Nephron (organoid): Measurements from ENCODE around the gene ITGA7.

ENCODE experiments used
- H3K27ac Mint-ChIP-seq, 3 experiments: 2 replicates each; pipeline ENCODE4 v1.8.0; 2020; ENCODE audit warnings: mixed read lengths in 3 of 3, mild to moderate bottlenecking in 2 of 3, moderate library complexity in 1 of 3
- H3K27me3 Mint-ChIP-seq: 2 replicates; pipeline ENCODE4 v1.8.0; 2021; ENCODE audit warnings: low read depth, mild to moderate bottlenecking, moderate library complexity, mixed read lengths
- H3K36me3 Mint-ChIP-seq: 2 replicates; pipeline ENCODE4 v1.8.0; 2020; ENCODE audit warnings: low read depth, mixed read lengths
- H3K4me1 Mint-ChIP-seq: 2 replicates; pipeline ENCODE4 v1.8.0; 2020; ENCODE audit warnings: mixed read lengths
- H3K4me3 Mint-ChIP-seq, 3 experiments: 2 replicates each; pipeline ENCODE4 v1.8.0; 2020; ENCODE audit warnings: mild to moderate bottlenecking in 3 of 3, mixed read lengths in 3 of 3, moderate library complexity in 2 of 3
- H3K9me3 Mint-ChIP-seq: 2 replicates; pipeline ENCODE4 v1.8.0; 2020; ENCODE audit warnings: mixed read lengths
- CTCF ChIP-seq, 3 experiments: fragments of 200-600 bp; sonication (generic); IDR thresholded peaks; one replicate each; pipeline ENCODE4 v1.5.0; 2021; ENCODE audit warnings: antibody characterized with exemption in 3 of 3; ENCODE audit not compliant: unreplicated experiment in 3 of 3

Gene ITGA7

GRCh38 chr12:55647027-55647426 is 60.7 kb downstream of the ITGA7 start:
- Mint-ChIP-seq H3K27ac (peak overlapping the region in 2 of 3 experiments; percentile 33 to 63), H3K27me3 (no peaks in the 10 kb centered on the region), H3K9me3 (peaks cover 14% of the 10 kb centered on the region), H3K4me3 (no peak overlapping the region), H3K4me1 (peaks cover 4% of the 10 kb centered on the region), H3K36me3 (no peaks in the 10 kb centered on the region)
- no peak for TF ChIP-seq CTCF (IDR thresholded peaks at IDR 0.05; ENCODE audit: unreplicated experiment in 3 of 3)

GRCh38 chr12:55644591-55644990 is 63.1 kb downstream of the ITGA7 start:
- H3K27ac Mint-ChIP-seq, result no peak overlapping the region

GRCh38 chr12:55642669-55643068 is 65.0 kb downstream of the ITGA7 start:
- Mint-ChIP-seq H3K36me3 (no peaks in the 10 kb centered on the region), H3K9me3 (peaks cover 8% of the 10 kb centered on the region), H3K27ac (no peak overlapping the region), H3K4me3 (no peak overlapping the region), H3K4me1 (peaks cover 4% of the 10 kb centered on the region), H3K27me3 (no peaks in the 10 kb centered on the region)
- TF ChIP-seq CTCF (IDR thresholded peaks at IDR 0.05; ENCODE audit: unreplicated experiment in 3 of 3), result no peak

More at GRCh38 chr12:55644591-55644990, 63.1 kb downstream of the ITGA7 start:
- peaks cover 4% of the 10 kb centered on the region for H3K4me1 Mint-ChIP-seq
- H3K9me3 Mint-ChIP-seq, result peaks cover 14% of the 10 kb centered on the region
- TF ChIP-seq CTCF (IDR thresholded peaks at IDR 0.05; ENCODE audit: unreplicated experiment in 3 of 3), result no peak
- no peaks in the 10 kb centered on the region for H3K27me3 Mint-ChIP-seq
- no peak overlapping the region for H3K4me3 Mint-ChIP-seq
- no peaks in the 10 kb centered on the region for H3K36me3 Mint-ChIP-seq

GRCh38 chr12:55642267-55642666 is 65.4 kb downstream of the ITGA7 start:
- TF ChIP-seq CTCF (IDR thresholded peaks at IDR 0.05; ENCODE audit: unreplicated experiment in 3 of 3), result no peak
- Mint-ChIP-seq H3K27ac (no peak overlapping the region), H3K36me3 (no peaks in the 10 kb centered on the region), H3K27me3 (no peaks in the 10 kb centered on the region), H3K9me3 (peaks cover 6% of the 10 kb centered on the region), H3K4me1 (peaks cover 4% of the 10 kb centered on the region), H3K4me3 (no peak overlapping the region)

GRCh38 chr12:55641595-55641994 is 66.1 kb downstream of the ITGA7 start:
- Mint-ChIP-seq H3K36me3 (no peaks in the 10 kb centered on the region), H3K27ac (no peak overlapping the region)

More at GRCh38 chr12:55641595-55641994, 66.1 kb downstream of the ITGA7 start:
- no peaks in the 10 kb centered on the region for H3K27me3 Mint-ChIP-seq
- no peak overlapping the region for H3K4me3 Mint-ChIP-seq
- peaks cover 4% of the 10 kb centered on the region for H3K4me1 Mint-ChIP-seq
- TF ChIP-seq CTCF (IDR thresholded peaks at IDR 0.05; ENCODE audit: unreplicated experiment in 3 of 3), result no peak
- peaks cover 3% of the 10 kb centered on the region for H3K9me3 Mint-ChIP-seq
